ENCODE data around the gene CCNH. TPM values are rescaled to one million over a fixed set of nuclear protein-coding genes. Genes with fewer than 3 reads are reported as not detected.
A peak's percentile ranks its signal among the peaks of the same experiment; 100 is the strongest.

The CCNH gene
- total RNA-seq, 1 experiment from 2014 or later = 44.0 TPM

DNA sequence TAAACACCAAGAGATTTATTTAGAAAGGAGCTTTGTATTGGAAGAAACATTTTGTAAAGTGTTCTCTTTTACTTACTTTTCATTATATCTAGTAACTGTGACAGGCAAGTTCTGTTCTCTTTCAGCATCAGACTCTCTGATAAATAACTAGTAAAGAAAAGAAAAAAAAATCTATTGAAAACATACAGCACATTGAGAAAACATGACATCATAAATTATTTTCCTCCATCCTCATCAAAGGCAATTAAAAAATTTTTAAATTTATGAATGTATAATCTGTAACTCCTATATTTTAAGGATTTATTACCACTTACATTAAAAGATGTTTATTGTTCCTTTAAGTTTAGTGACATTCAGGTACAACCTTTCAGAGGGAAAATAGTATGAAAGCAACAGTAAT, 11.1 kb downstream of the CCNH start:
- no peak for ATAC-seq
- TF ChIP-seq SIN3A (IDR thresholded peaks at IDR 0.05; ENCODE audit: borderline replicate concordance, insufficient read depth, low read depth, low read length) (no peak), TCF7L2 (IDR thresholded peaks at IDR 0.05; ENCODE audit: low read depth, low read length) (no peak), POLR2AphosphoS5 (IDR thresholded peaks at IDR 0.05; ENCODE audit: low read depth, low read length) (no peak), CTCF (IDR thresholded peaks at IDR 0.05) (no peak)
- DNase-seq (ENCODE audit: low read depth, low spot score) = no peak
- Histone ChIP-seq H3K4me1 (ENCODE audit: control insufficient read depth, insufficient read depth, low read length) (no peaks in the 10 kb centered on the region), H3K36me3 (ENCODE audit: control insufficient read depth, insufficient read depth, low read length) (peaks cover 54% of the 10 kb centered on the region), H3K9me3 (ENCODE audit: control insufficient read depth, insufficient read depth, low read depth, low read length) (no peaks in the 10 kb centered on the region), H3K4me3 (ENCODE audit: low read depth in 2 of 2, low read length in 2 of 2) (no peak overlapping the region), H3K27ac (ENCODE audit: low read length) (no peak overlapping the region), H3K27me3 (ENCODE audit: control insufficient read depth, insufficient read depth, low read length) (no peaks in the 10 kb centered on the region)
- in situ Hi-C loops (cut with HindIII; ENCODE audit: low pct_unique_long_range_greater_than_20kb, low sequenced_read_pairs) = no loop called here
- no TSS peak for BruUV-seq (replicated peaks)
- intact Hi-C loops (cut with micrococcal nuclease; ENCODE audit: unreplicated experiment) = no loop called here
- POLR2A ChIA-PET = no interaction called here
- CTCF ChIA-PET = no interaction called here

GRCh38 chr5:87400305-87400899, 12.3 kb downstream of the CCNH start:
- CTCF ChIA-PET = interaction anchor here (0.5 kb wide), 1 partner anchor 92 kb away, joined by 5 read pairs; no protein-coding TSS in a partner anchor

GRCh38 chr5:87399720-87400119, 13.0 kb downstream of the CCNH start:
- Histone ChIP-seq H3K9me3 (ENCODE audit: control insufficient read depth, insufficient read depth, low read depth, low read length) (no peaks in the 10 kb centered on the region), H3K36me3 (ENCODE audit: control insufficient read depth, insufficient read depth, low read length) (peaks cover 51% of the 10 kb centered on the region), H3K27me3 (ENCODE audit: control insufficient read depth, insufficient read depth, low read length) (no peaks in the 10 kb centered on the region), H3K27ac (ENCODE audit: low read length) (no peak overlapping the region), H3K4me1 (ENCODE audit: control insufficient read depth, insufficient read depth, low read length) (no peaks in the 10 kb centered on the region), H3K4me3 (ENCODE audit: low read depth in 2 of 2, low read length in 2 of 2) (no peak overlapping the region)
- intact Hi-C loops (cut with micrococcal nuclease; ENCODE audit: unreplicated experiment) = no loop called here
- in situ Hi-C loops (cut with HindIII; ENCODE audit: low pct_unique_long_range_greater_than_20kb, low sequenced_read_pairs) = no loop called here
- BruUV-seq (replicated peaks) = no TSS peak
- DNase-seq (ENCODE audit: low read depth, low spot score) (no peak), ATAC-seq (no peak)
- ChIA-PET CTCF (interaction anchor here (0.5 kb wide), 1 partner anchor 92 kb away, joined by 5 read pairs; no protein-coding TSS in a partner anchor), POLR2A (interaction anchor here (0.5 to 0.9 kb wide), 2 partner anchors 12 to 13 kb away, joined by 3 to 4 read pairs; no protein-coding TSS in a partner anchor)
- TF ChIP-seq CTCF (IDR thresholded peaks at IDR 0.05) (no peak), SIN3A (IDR thresholded peaks at IDR 0.05; ENCODE audit: borderline replicate concordance, insufficient read depth, low read depth, low read length) (no peak), POLR2AphosphoS5 (IDR thresholded peaks at IDR 0.05; ENCODE audit: low read depth, low read length) (no peak), TCF7L2 (IDR thresholded peaks at IDR 0.05; ENCODE audit: low read depth, low read length) (no peak), REST (IDR thresholded peaks at IDR 0.05; ENCODE audit: insufficient read depth in 1 of 2, low read depth in 2 of 2, low read length in 1 of 2) (no peak)

More at GRCh38 chr5:87400305-87400899, 12.3 kb downstream of the CCNH start:
- Histone ChIP-seq H3K9me3 (ENCODE audit: control insufficient read depth, insufficient read depth, low read depth, low read length) (no peaks in the 10 kb centered on the region), H3K4me3 (ENCODE audit: low read depth in 2 of 2, low read length in 2 of 2) (no peak overlapping the region), H3K27me3 (ENCODE audit: control insufficient read depth, insufficient read depth, low read length) (no peaks in the 10 kb centered on the region), H3K4me1 (ENCODE audit: control insufficient read depth, insufficient read depth, low read length) (no peaks in the 10 kb centered on the region), H3K27ac (ENCODE audit: low read length) (no peak overlapping the region), H3K36me3 (ENCODE audit: control insufficient read depth, insufficient read depth, low read length) (peaks cover 51% of the 10 kb centered on the region)
- BruUV-seq (replicated peaks) = no TSS peak
- ATAC-seq (peak; percentile 71), DNase-seq (ENCODE audit: low read depth, low spot score) (no peak)
- intact Hi-C loops (cut with micrococcal nuclease; ENCODE audit: unreplicated experiment) (no loop called here), in situ Hi-C loops (cut with HindIII; ENCODE audit: low pct_unique_long_range_greater_than_20kb, low sequenced_read_pairs) (no loop called here)
- POLR2A ChIA-PET = interaction anchor here (0.5 to 0.9 kb wide), 3 partner anchors 11 to 103 kb away, joined by 3 to 4 read pairs (median 3); no protein-coding TSS in a partner anchor
- TF ChIP-seq SIN3A (IDR thresholded peaks at IDR 0.05; ENCODE audit: borderline replicate concordance, insufficient read depth, low read depth, low read length) = no peak
- TF ChIP-seq CTCF (IDR thresholded peaks at IDR 0.05) = peak; percentile 69; the same call in 1 of the 2 replicates

Data from Panc1 (cell line).